G401.6 (cell line): ENCODE results near the gene GFY.

ENCODE experiments used
- FAIRE-seq: peaks from 2 replicates; lab custom pipeline; 2012; peaks lifted over from hg19 to GRCh38; lab: Jason Lieb, UNC

GFY gene, protein sequence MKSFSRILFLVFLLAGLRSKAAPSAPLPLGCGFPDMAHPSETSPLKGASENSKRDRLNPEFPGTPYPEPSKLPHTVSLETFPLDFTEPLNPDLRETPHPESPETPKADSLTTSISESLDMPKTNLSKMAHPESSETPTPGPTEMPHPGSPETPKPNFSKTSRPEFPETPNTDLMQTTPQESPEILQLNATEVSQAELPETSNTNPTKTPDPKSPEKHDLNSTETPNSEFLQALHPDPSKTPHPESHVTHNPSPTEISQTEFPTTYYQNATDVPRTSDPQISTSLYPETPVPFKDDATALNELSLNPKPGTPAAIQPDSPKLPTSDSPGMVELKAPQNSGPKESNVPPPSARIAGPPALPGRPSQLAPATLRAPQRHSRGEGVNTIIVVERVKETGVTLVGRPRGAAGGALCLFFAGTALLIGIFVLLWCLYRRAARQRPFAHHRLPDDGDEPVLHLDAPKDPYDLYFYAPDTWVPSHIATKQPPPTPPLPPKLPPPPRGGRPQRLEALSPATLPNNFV

DNA sequence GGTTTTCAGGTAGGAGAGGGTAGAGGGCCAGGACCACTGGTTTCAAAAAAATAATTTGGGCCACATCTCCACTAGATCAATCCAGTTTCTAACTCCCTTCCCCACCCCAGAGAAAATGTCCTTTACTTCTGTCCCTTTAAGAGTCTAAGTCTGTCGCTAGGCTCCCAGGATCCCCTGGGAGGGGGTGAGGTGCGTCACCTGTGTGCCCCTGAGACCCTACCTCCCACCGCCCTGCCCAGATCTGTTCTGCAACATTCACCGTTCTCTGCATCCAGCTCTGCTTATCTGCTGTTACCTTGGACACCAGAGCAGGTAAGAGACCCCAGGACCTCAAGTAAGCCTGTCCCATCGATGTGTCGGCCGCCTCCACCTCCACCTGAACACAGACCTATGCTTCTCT lies at the start of gene GFY:
TSS of gene GFY (plus strand) at position 211 of the 400 bp plus-strand sequence. CDS start 1,043 bp downstream, outside the sequence.
- FAIRE-seq, result peak; percentile 66

DNA sequence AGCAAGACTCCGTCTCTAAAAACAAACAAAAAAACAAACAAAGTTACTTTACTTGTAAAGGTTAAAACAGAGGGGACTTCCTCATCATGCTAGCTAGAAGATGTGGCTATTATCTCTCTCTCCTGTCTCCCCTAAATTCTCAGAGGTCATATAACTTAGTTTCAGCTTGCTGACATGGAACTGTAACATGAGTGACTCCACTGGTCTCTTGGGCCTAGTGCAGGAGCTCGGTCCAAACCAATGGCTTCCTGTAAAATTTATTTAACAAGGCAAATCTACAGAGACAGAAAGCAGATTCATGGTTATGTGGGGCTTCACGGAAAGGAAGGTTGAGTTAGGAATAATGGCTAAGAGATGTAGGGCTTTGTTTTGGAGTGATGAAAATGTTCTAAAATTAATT lies 46.7 kb upstream of the GFY start:
- FAIRE-seq, result no peak

DNA sequence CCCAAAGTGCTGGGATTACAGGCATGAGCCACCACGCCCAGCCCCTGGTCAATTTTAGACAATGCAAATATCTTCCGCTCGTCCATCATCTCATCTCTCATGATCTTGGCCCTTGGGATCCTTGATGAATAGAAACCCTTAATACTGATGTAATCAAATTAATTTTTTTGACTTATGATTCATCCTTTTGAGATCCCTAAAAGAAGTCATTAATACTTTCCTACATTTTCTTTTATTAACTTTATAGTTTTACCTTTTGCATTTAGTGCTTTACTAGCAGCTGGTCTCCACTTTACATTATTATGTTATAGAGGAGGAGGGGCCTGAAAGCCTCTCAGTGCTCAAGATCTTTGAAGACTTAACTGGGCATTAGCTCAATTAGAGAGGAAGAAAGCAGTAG lies 44.8 kb upstream of the GFY start:
- FAIRE-seq, result no peak

DNA sequence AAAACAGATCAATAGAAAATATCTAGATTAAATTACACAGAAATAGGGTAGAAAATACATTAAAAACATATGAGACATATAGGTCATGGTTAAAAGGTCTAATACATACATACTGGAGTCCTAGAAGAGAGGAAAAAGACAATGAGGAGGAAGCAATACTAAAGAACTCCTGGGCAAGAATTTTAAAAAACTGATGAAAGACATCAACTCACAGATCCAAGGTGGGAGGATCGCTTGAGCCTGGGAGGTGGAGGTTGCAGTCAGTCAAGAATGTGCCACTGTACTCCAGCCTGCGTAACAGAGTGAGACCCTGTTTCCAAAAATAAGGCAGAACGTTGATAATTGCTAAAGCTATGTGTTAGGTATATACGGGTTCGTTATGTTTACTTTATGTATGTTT lies 42.5 kb upstream of the GFY start:
- FAIRE-seq, result no peak

DNA sequence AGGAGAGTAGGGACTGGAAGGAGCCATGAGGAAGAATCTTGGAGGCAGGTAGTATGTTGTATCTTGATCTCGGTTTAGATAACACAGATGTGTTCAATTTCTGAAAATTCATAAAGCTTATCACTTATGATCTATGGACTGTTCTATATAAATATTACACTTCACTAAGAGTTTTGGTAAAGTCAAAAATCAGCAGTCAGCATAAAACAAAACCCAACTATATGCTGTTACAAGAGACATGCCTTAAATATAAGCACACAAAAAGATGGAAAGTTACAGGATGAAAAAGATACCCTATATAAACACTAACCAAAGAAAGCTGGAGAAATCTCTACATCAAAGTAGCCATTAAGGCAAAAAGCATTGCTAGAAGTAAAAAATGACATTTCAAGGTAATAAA lies 41.6 kb upstream of the GFY start:
- no peak for FAIRE-seq

DNA sequence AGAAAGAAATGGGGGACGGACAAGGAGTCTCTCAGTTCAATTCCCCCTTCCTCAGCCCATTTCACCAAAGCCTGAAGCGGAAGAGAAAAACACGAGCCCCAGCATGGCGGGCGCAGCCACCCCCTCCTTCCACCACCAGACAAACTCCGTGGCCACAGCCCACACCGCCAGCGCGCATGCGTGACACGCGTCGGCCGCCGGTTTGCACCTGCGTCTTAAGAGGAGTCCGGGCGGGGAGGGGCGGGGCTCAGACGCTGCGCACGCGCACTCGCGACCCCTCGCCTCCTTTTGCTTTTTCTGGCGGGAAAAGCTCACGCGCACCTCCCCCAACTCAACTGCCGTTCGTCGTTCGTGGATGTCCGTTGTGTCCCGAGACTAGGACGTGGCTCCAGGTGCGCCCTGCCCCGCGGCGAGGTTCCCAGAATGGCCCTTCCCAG lies 37.2 kb upstream of the GFY start, which contains the start of gene KASH5:
TSS of gene KASH5 (plus strand) at position 314 of the 437 bp plus-strand sequence. CDS start 2,635 bp downstream, outside the sequence.
- no peak for FAIRE-seq

- FAIRE-seq, result no peak
Measured at GRCh38 chr19:49389406-49389805, 35.8 kb upstream of the GFY start.

DNA sequence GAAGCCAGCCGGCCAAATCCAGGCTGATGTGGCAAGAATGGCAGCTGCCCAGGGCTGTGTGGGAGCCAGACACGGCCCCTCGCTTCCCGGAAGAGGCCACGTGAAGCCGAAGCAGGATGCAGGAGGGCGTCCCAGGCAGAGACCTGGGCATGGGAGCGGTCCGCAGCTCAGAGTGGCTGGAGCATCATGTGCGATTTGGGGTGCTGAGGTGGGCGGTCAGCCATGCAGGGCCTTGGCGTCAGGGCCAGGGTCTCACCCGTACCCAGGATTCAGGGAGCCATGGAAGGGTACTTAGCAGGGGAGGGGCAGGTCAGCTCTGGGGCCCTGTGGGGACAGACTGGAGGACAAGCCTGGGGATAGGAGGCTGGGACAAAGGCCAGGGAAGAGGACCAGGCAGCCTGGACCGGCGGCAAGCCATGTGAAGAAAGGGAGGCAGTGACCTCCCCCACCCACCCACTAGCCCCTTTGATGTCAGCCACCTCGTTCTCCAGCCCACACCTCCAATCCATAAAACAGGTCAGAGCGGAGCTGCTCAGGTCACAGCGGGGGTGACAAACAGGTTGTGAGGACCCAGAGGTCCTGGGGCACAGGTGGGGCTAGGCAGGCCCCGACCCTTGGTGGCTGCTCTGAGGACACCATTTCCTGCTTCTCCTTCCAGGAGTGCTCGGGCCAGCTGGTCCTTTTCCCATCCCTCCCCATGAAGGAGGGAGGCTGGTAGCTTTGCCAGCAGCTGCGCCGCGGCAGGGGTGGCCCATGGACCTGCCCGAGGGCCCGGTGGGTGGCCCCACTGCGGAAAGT lies 34.9 kb upstream of the GFY start:
- FAIRE-seq, result no peak

GRCh38 chr19:49390929-49391359 lies 34.2 kb upstream of the GFY start:
- FAIRE-seq, result no peak

DNA sequence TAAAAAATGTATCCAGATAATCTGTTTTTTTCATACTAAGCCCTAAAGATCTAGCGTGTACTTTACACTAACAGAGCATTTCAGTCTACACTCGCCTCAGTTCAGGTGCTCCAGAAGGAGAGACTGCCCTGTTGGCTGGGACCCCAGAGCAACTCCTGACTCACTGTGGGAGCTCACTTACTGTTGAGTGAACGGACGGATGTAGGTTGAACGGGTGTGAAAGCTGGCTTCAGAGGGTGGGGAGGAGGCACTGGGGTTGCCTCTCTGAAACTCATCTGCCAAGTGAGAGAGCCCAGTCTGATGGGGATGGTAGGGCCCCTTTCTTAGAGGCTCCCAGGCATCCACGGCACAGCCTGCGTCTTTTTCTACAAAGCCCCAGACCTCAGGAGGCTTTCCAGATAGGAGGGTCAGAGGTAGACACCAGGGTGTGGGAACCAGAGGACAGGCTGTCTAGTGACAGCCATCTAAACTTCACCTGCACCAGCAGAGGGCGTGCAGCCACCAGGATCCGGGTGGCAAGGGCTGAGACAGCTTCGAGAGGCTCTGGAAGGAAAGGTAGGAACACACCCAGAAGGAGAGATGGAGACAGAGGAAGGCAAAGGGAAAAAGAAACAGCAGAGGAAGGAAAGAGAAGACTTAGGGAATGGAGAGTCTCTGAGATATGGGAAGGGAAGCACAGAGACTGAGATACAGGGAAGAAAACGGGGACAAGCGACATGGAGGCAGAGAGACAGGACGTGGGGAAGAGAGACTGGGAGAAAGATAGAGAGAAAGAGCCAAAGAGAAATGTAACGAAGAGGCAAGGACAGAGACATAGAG lies 33.4 kb upstream of the GFY start:
- peak; percentile 93 for FAIRE-seq

- no peak for FAIRE-seq
Measured at GRCh38 chr19:49393881-49394280, 31.3 kb upstream of the GFY start.

DNA sequence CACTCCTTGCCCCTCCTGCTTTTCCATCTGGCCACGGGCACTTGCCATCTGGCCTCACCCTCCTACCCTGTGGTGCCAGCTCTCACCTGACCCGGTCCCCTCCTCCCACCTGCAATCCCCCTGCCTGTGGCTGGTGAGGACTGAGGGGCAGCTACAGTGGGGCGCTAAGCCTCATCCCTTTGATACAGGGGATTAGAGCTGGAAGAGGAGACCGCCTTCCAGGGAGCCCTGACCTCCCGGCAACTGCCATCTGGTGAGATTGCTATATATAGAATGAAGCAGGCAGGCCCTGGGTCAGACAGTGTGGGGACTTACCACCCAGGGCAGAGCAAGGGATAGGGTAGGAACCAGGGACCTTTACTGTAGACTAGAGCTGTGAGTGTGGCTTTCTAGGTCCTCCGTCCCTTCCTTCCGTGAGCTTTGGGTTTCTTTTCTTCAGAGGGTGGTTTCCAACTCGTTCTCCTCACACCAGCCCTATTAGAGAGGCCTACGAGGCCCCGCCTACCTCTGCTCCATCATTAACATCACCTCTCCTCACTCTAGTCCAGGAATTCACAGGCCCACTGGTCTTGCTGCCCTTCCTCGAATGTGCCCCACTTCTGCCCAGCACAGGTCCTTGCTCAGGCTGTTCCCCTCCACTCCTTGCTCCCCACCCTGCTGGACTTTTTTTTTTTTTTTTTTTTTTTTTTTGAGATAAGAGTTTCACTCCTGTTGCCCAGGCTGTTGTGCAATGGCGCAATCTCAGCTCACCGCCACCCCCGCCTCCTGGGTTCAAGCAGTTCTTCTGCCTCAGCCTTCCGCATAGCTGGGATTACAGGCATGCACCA lies 29.4 kb upstream of the GFY start:
- FAIRE-seq, result no peak

DNA sequence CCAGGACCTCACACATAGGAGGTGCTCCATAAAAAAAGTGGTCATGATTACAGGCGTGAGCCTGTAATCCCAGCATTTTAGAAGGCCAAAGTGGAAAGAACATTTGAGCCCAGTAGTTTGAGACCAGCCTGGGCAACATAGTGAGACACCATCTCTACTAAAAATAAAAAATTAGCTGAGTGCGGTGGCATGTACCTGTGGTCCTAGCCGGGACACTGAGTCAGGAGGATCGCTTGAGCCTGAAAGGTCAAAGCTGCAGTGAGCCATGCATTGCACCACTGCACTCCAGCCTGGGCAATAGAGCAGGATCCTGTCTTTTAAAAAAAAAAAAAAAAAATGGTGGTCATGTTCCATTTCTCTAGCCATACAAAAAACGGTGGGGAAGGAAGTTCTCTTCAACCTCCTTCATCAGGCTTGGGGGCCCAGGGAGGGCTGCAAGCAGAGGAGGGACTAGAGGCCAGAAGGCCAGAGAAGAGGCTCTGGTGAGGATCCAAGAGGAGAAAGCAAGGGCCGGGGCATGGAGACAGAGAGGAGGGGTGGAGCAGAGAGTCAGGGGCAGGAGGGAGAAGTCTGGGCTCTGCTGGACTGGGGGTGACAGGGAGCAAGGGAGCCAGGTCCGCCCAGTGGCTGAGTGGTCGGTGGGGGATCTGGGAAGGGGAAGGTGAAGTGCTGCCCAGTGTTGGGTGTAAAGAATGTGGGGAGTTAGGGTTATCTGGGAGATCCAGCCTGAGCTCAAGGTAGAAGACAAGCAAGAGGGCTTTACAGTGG lies 28.3 kb upstream of the GFY start:
- FAIRE-seq, result no peak

GRCh38 chr19:49398001-49398615 lies 27.1 kb upstream of the GFY start:
- FAIRE-seq, result no peak

DNA sequence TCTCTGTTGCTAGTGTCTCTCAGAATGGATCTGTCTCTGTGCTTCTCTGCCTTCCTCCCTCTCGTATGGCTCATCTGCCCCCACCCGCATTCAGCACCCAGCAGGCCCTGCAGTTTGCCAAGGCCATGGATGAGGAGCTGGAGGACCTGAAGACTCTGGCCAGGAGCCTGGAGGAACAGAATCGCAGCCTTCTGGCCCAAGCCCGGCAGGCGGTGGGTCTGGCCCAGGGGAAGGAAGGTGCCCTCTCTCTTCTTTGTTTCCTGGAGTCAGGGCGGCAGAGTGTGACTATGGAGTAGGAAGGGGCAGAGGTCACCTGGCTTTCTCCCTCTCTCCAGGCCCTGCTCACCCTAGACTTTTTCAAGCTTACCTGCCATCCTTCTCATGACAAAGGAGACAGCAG lies 26.3 kb upstream of the GFY start:
- FAIRE-seq, result no peak

DNA sequence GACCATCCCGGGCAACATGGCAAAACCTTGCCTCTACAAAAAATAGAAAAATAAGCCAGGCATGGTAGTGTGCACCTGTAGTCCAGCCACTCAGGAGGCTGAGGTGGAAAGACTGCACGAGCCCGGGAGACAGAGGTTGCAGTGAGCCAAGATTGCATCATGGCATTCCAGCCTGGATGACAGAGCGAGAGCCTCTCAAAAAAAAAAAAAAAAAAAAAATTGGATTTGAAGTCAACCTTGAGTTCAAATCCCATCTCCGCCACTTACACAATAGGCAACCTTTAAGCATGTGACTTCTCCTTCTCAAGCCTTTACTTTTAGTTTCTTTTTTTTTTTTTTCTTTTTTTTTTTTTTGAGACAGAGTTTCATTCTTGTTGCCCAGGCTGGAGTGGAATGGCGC lies 25.2 kb upstream of the GFY start:
- FAIRE-seq, result no peak

- no peak for FAIRE-seq
Measured at GRCh38 chr19:49403404-49404187, 21.6 kb upstream of the GFY start.

DNA sequence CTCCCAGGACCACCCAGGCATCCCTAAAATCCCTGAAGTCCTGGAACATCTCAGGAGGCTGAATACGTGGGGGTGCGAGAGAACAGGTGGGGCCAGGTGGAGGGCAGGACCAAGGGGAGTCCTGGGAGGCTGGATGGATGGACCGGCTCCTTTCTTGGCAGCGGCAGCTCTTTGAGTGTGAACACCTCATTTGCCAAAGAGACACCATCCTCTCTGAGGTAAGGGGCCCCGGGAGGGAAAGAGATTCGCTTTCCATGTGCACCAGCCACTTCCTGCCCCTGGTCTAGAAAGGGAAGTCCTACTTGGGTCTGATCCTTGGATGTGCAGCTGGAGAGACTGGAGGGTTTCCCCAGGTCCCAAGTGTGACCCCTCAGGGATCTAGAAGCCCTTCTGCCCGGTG lies 18.1 kb upstream of the GFY start:
- FAIRE-seq, result no peak

- no peak for FAIRE-seq
Measured at GRCh38 chr19:49407482-49408015, 17.6 kb upstream of the GFY start.
